Neural cell (in vitro differentiated cells): ENCODE results near the gene TENT4A.

ENCODE experiments used
- EZH2 ChIP-seq: fragments of 200-600, 300-800 bp; shearing (Covaris generic), sonication (generic); IDR thresholded peaks from 2 replicates; pipeline ENCODE4 v1.6.1; 2014; ENCODE audit warnings: antibody characterized with exemption, low read length, borderline replicate concordance, mild to moderate bottlenecking; ENCODE audit not compliant: insufficient read depth, poor library complexity, severe bottlenecking
- POLR2AphosphoS5 ChIP-seq: IDR thresholded peaks from 2 replicates; pipeline ENCODE4 v1.6.1; 2012
- SMC3 ChIP-seq: fragments of 450-650 bp; conservative IDR thresholded peaks from 2 replicates; pipeline ENCODE4 v1.6.1; 2014; ENCODE audit warnings: antibody characterized with exemption, mild to moderate bottlenecking, moderate library complexity; ENCODE audit not compliant: poor library complexity
- TF ChIP-seq, protein P1 (sequence below): fragments of 450-650 bp; IDR thresholded peaks from 2 replicates; pipeline ENCODE4 v1.5.1; 2014; ENCODE audit warnings: antibody characterized with exemption, mild to moderate bottlenecking, moderate library complexity; ENCODE audit not compliant: poor library complexity, severe bottlenecking

DNA sequence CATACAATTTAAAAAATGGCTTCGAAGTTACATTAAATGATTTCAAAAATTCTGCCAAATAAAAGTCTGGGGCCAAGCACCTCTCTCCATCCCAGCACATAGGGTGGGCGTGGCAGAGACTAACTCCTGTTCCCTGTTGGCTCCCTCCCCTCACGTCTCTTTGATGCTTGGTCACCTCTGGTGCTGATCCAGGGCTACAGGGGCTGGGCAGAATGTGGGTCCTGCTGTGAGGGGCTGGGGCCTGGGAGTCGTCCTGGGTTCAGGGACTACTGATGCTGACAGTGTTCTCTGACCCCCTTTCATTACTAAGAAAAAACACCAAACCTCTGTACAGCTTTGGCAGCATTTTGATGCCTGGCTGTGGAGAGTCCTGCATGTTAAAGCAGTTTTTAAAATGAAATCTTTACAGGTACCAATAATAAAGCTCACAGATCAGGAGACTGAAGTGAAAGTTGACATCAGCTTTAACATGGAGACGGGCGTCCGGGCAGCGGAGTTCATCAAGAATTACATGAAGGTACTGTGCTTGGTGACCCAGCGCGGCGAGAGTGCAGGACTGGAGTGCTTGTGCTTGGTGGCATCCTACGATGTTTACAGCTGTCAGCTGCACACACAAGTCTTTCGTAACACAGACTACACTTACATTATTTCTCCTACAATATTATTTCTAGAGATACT is 29.0 kb downstream of the TENT4A start:
- TF ChIP-seq SMC3 = no peak
- no peak for TF ChIP-seq POLR2AphosphoS5
- TF ChIP-seq, protein P1, sequence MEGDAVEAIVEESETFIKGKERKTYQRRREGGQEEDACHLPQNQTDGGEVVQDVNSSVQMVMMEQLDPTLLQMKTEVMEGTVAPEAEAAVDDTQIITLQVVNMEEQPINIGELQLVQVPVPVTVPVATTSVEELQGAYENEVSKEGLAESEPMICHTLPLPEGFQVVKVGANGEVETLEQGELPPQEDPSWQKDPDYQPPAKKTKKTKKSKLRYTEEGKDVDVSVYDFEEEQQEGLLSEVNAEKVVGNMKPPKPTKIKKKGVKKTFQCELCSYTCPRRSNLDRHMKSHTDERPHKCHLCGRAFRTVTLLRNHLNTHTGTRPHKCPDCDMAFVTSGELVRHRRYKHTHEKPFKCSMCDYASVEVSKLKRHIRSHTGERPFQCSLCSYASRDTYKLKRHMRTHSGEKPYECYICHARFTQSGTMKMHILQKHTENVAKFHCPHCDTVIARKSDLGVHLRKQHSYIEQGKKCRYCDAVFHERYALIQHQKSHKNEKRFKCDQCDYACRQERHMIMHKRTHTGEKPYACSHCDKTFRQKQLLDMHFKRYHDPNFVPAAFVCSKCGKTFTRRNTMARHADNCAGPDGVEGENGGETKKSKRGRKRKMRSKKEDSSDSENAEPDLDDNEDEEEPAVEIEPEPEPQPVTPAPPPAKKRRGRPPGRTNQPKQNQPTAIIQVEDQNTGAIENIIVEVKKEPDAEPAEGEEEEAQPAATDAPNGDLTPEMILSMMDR = no peak
- TF ChIP-seq EZH2 = no peak
